H1 (cell line): ENCODE measurements around the gene HAND1.

ENCODE experiments used
- ATF3 ChIP-seq: IDR thresholded peaks from 2 replicates; pipeline ENCODE4 v1.6.1; 2011; ENCODE audit warnings: low read depth, mild to moderate bottlenecking, low read length; ENCODE audit not compliant: insufficient read depth
- CHD1 ChIP-seq: IDR thresholded peaks from 2 replicates; pipeline ENCODE4 v1.6.1; 2012; ENCODE audit warnings: low read depth, low read length, improper control_type of control experiment
- CTCF ChIP-seq, 3 experiments: IDR thresholded peaks; 1 replicate in 2 of 3; 2 replicates in 1 of 3; pipeline versions ENCODE4 v1.5.1 to v1.6.1; 2011; ENCODE audit warnings: low read length in 3 of 3, mild to moderate bottlenecking in 3 of 3, inconsistent platforms in 2 of 3, low read depth in 1 of 3, moderate library complexity in 1 of 3; ENCODE audit not compliant: insufficient read depth in 1 of 3; ENCODE audit errors: control extremely low read depth in 1 of 3
- GABPA ChIP-seq: IDR thresholded peaks from 2 replicates; pipeline ENCODE4 v1.6.1; 2011; ENCODE audit warnings: mild to moderate bottlenecking, low read length, moderate library complexity, borderline replicate concordance; ENCODE audit not compliant: insufficient read depth
- HDAC2 ChIP-seq, 2 experiments: fragments of 300-600 bp in 1 of 2; sonication (generic) in 1 of 2; IDR thresholded peaks; 2 replicates each; pipeline ENCODE4 v1.6.1; 2011 to 2012; ENCODE audit warnings: low read depth in 2 of 2, low read length in 2 of 2, mild to moderate bottlenecking in 2 of 2, moderate library complexity in 2 of 2, borderline replicate concordance in 1 of 2, inconsistent platforms in 1 of 2
- PHF8 ChIP-seq: fragments of 200-600 bp; sonication (generic); conservative IDR thresholded peaks from 2 replicates; pipeline ENCODE4 v1.7.1; 2012; ENCODE audit warnings: low read depth, mild to moderate bottlenecking, inconsistent platforms, low read length, moderate library complexity
- RFX5 ChIP-seq: IDR thresholded peaks from 2 replicates; pipeline ENCODE4 v1.6.1; 2011; ENCODE audit warnings: low read depth, low read length, improper control_type of control experiment, borderline replicate concordance
- TCF12 ChIP-seq: IDR thresholded peaks from 2 replicates; pipeline ENCODE4 v1.6.1; 2011; ENCODE audit warnings: low read depth, mild to moderate bottlenecking, low read length

- TF ChIP-seq RFX5 = no peak
- no peak for TF ChIP-seq TCF12
- no peak for TF ChIP-seq CHD1
- TF ChIP-seq ATF3 = no peak
- no peak for TF ChIP-seq PHF8
- peak; percentile 14 to 53 (median 42); a peak in 3 of 4 replicates for TF ChIP-seq CTCF (IDR thresholded peaks at IDR 0.05; ENCODE audit: control extremely low read depth in 1 of 3, insufficient read depth in 1 of 3, low read depth in 1 of 3, low read length in 3 of 3)
- TF ChIP-seq GABPA = no peak
- TF ChIP-seq HDAC2 (IDR thresholded peaks at IDR 0.05; ENCODE audit: borderline replicate concordance in 1 of 2, low read depth in 2 of 2, low read length in 2 of 2) = no peak
Observed at GRCh38 chr5:154461531-154461930, 16.5 kb downstream of the HAND1 start.
